Measurements from ENCODE around the gene LOXHD1.

The LOXHD1 gene

DNA sequence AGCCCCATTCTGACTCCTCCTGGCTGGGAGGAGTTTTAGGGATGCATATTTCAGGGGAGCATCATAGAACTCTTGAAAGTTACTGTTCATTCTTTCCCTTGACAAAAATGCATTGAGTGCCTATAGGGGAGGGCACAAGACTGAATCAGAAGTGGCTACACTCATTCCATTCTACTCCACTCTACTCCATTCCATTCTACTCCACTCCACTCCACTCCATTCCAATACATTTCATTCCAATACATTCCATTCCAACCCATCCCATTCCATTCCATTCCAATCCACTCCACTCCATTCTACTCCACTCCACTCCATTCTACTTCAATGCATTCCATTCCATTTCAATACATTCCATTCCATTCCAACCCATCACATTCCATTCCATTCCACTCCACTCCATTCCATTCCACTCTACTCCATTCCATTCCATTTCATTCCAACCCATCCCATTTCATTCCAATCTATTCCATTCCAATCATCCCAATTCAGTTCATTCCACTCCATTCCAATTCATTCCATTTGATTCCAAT is 110.8 kb downstream of the LOXHD1 start:
- FAIRE-seq (no peak), DNase-seq (ENCODE audit: insufficient read length, low spot score) (no peak)
- no peak for TF ChIP-seq POLR2A (IDR thresholded peaks at IDR 0.05; ENCODE audit: low read depth, low read length)

DNA sequence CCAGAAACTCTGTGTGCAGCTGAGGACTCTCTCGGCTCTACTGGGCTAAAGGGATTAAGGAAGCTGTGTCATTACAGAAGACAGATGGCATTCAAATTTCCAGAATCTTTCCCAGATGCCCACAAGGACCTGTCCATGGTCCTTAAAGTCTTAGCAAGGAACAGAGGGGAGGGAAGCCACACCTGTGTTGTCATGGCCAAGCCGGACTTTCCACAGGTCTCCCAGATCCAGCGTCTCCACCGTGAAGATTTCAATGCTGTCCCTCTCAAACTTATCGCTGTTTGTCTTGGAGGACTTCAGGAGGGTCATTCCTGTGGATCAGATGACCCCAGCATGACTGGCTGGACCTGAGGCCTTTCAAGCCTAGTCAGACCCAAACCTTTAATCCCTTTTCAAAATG is 114.5 kb downstream of the LOXHD1 start:
- FAIRE-seq (no peak), DNase-seq (ENCODE audit: insufficient read length, low spot score) (no peak)
- TF ChIP-seq POLR2A (IDR thresholded peaks at IDR 0.05; ENCODE audit: low read depth, low read length) = no peak

DNA sequence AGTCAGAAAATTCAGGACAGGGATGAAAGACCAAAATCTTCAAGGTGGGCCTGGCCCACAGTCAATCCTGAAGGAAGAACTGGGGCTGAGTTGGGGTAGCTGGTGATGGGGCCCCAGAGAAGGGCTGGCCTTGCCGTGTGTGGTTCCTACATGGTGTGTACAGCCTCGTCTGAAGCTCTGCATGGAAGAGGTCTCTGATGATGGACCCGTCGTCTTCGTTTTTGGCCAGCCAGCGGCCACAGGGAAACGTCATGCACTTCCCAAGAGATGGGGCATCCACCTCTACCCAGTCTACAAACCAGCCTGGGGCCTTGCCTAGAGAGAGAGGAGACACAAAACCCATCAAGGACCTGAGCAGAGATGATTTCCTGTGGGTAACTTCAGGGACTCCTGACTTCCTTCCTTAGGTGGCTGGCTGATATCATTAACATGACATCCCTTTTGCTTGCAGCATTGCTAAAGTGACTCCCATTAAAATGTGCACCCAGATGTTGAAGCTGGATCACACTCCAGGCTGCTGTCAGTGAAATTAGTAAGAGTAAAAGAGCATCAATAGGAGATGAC is 115.3 kb downstream of the LOXHD1 start:
- DNase-seq (ENCODE audit: insufficient read length, low spot score) (no peak), FAIRE-seq (no peak)
- no peak for TF ChIP-seq POLR2A (IDR thresholded peaks at IDR 0.05; ENCODE audit: low read depth, low read length)

DNA sequence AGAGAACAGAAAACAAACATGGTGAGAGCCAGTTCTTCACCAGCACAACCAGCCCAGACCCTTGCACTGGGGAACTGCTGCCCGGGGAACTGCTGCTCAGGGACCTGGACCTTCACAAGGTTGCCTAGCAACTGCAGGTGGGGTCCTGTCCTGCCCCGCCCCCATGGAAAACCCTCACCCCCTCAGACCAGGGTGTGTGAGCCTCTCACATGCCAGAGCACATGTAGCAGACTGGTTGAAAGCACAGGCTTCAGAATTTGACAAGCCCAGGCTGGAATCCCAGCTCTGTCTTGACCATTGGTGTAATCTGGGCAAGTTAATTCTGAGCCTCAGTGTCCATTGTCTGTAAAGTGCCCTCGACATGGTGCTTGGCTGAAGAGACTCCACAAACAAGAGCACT is 118.6 kb downstream of the LOXHD1 start:
- FAIRE-seq = no peak
- no peak for TF ChIP-seq POLR2A (IDR thresholded peaks at IDR 0.05; ENCODE audit: low read depth, low read length)
- DNase-seq (ENCODE audit: insufficient read length, low spot score) = no peak

DNA sequence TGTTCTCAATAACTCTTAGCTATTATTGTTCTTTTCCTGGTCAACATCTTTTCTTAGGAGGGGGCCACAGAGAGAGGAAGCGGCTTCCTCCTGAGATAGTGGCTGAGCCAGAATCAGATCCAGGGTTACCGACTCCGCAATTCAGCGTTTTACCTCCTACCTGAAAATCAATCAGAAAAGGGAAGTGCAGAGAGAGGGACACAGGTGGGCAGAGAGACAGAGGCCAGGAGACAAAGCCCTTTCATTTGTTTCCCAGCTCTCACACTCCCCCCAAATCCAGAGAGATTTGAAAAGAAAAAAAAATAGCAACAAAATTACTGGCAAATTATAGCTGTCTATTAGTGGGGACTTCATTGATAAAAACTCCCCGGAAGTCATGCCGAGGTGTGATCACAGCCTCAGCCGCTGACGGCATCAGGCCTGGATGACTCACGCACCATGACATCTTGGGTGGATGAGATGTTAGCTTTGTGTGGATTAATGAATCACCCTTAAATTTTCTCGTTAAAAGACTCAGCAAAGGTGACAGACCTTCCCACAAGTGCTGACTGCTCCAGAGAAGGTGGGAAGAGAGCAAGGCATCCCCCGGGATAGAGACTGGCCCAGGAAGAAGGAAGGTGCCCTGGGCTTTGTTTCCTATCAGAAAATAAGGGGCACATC is 120.7 kb downstream of the LOXHD1 start:
- FAIRE-seq (no peak), DNase-seq (ENCODE audit: insufficient read length, low spot score) (peak; percentile 62)
- no peak for TF ChIP-seq POLR2A (IDR thresholded peaks at IDR 0.05; ENCODE audit: low read depth, low read length)

DNA sequence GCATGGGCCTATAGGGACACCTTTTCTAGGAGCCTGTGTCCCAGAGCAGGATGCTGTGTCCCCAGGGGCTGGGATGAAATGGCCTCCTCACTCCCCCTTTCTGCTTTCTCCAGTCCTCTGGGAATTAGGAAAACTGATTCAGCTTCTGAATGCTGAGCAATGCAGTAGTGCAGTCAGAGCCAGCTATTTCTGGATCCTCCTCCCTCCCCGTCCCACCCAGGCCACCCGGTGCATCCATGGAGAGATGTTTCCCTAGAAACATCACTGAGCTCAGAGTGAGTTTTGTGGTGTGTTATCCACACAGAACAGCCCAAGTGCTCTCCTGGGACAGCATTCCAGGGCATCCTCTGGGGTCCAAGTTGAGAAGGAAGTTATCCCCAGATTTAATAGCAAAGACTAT is 125.5 kb downstream of the LOXHD1 start:
- no peak for DNase-seq (ENCODE audit: insufficient read length, low spot score)

DNA sequence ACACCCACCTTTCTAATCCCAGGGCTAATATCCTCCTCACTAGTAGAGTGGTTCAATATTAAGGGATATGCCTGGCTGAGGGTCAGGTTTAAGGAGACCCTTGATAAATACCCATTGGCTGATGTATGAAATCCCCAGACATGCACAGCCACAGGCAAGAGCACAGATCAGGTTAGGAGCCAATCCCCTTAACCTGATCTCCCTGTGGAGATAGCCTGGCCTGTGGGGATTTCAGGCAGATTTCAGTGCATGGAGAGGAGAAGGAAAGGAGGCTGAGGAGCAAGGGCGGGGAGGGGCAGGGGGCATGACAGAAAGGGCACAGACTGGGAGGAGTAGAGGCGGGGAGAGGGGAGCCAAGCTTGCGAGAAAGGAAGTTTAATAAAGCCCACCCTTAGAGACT is 129.0 kb downstream of the LOXHD1 start:
- FAIRE-seq (no peak), DNase-seq (ENCODE audit: insufficient read length, low spot score) (no peak)
- TF ChIP-seq POLR2A (IDR thresholded peaks at IDR 0.05; ENCODE audit: low read depth, low read length) = no peak

More for the DNA sequence above, 125.5 kb downstream of the LOXHD1 start:
- no peak for FAIRE-seq
- no peak for TF ChIP-seq POLR2A (IDR thresholded peaks at IDR 0.05; ENCODE audit: low read depth, low read length)

DNA sequence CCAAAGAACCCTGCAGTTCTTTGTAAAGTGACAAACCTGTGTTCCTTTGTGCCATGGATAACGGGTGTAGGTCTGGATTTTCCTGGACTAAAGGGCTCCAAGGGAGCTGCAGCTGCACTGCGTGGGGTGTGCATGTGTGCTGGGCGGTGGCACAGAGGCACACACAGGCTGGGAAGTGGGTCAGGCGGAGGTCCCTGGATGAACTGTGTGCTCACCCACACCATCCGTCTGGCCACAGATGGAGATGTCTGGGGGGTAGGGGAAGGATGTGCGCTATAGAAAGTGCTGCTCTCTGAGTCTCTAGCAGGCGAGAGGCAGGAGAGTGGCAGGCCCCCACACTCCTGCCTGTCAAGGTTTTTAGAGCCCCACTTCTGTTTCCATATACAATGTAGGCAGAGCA is 137.2 kb downstream of the LOXHD1 start:
- FAIRE-seq (no peak), DNase-seq (ENCODE audit: insufficient read length, low spot score) (no peak)
- no peak for TF ChIP-seq POLR2A (IDR thresholded peaks at IDR 0.05; ENCODE audit: low read depth, low read length)

DNA sequence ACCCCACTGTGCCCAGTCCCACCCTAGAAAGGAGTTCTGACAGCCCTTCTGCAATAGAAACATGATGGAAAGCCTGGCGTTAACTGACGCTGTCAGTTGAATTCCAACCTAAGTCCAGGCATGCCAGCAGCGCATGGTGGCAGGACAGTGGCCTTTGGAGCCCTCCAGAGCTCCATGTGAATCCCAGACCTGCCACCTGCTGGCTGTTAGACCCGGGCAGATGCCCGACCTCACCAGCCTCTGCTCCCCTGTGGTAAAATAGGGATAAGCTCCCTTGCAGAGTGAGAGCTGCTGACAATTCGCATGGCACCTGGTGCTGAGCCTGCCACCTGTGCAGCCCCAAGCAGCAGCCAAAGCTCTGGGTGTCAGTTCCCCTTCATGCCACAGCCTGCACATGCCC is 138.6 kb downstream of the LOXHD1 start:
- FAIRE-seq = no peak
- no peak for DNase-seq (ENCODE audit: insufficient read length, low spot score)
- no peak for TF ChIP-seq POLR2A (IDR thresholded peaks at IDR 0.05; ENCODE audit: low read depth, low read length)

DNA sequence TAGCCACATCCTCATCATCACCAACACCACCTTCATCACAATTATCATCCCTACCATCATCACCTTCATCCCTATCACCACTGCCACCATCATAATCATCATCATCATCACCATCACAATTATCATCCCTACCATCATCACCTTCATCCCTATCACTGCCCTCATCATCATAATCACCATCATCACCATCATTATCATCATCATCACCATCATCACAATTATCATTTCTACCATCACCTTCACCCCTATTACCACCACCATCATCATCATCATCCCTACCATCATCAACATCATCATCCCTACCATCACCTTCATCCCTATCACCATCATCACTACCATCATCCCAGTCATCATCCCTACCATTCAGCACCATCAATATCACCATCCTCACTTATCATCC is 140.5 kb downstream of the LOXHD1 start:
- FAIRE-seq (no peak), DNase-seq (ENCODE audit: insufficient read length, low spot score) (no peak)
- no peak for TF ChIP-seq POLR2A (IDR thresholded peaks at IDR 0.05; ENCODE audit: low read depth, low read length)

DNA sequence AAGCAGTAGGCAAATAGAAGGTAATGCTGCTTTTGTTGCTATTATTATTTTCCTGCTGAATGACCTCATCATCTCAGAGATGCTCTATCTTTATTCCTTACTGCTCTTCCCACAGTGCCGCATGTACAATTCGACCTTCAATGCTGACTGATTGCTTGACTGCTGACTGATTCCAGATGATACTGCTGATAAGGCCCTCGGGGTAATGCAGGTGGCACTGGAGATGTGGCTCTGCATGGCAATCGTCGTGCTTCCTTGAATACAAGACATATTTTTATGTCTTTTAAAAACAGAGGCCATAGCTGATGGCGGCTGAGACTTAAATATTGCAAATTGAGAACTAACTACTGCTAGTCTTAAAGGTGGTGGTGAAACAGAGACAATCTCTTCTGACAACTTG is 146.6 kb downstream of the LOXHD1 start:
- DNase-seq (ENCODE audit: insufficient read length, low spot score) (no peak), FAIRE-seq (no peak)
- TF ChIP-seq POLR2A (IDR thresholded peaks at IDR 0.05; ENCODE audit: low read depth, low read length) = no peak

DNA sequence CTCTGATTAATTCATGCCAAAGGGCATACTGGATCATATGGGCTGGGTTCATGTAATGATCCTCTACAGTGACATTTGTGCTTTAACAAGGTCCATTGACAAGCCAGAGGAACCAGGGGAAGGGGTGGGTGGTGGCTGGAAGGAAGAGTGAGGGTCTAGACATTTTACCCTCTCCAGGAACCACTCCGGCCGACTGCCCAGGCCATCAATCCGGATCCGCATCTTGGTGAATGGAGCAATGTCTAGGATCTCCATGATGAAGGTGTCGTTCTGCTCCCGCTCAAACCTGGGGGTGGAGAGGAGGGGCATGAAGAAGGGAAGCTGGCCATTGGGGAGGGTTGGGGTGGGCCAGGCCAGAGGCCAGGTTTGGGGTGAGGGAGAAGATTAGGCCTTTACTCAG is 147.5 kb downstream of the LOXHD1 start:
- TF ChIP-seq POLR2A (IDR thresholded peaks at IDR 0.05; ENCODE audit: low read depth, low read length) = no peak
- FAIRE-seq (no peak), DNase-seq (ENCODE audit: insufficient read length, low spot score) (no peak)

DNA sequence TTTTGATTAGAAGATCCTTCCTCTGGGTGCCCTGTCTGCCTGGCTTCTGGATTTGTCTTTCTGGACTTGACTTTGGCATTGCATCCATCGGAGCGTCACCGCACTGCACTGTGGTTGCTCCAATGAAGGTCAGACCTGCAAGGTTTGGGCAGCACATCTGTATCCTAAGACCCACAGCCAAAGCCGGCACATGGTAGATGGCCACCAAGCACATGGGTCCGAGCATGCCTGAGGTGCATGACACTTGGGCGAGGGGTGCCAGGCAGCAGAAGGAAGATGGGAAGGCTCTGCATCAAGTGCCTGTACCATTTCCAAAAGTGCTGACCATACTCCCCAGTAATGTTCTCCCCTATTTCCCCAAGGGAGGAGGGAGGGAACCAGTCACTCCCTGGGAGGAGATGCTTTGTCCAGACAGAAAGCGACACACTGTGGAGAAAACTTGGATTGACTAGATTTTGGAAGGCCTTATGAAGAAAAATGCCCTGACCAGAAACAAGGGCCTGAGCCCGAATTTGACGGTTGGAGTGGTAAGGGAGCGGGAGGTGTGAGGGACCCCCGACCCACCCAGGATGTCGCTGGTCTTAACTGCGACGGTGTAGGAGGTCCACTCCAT is 149.9 kb downstream of the LOXHD1 start:
- no peak for TF ChIP-seq POLR2A (IDR thresholded peaks at IDR 0.05; ENCODE audit: low read depth, low read length)
- DNase-seq (ENCODE audit: insufficient read length, low spot score) (no peak), FAIRE-seq (no peak)

DNA sequence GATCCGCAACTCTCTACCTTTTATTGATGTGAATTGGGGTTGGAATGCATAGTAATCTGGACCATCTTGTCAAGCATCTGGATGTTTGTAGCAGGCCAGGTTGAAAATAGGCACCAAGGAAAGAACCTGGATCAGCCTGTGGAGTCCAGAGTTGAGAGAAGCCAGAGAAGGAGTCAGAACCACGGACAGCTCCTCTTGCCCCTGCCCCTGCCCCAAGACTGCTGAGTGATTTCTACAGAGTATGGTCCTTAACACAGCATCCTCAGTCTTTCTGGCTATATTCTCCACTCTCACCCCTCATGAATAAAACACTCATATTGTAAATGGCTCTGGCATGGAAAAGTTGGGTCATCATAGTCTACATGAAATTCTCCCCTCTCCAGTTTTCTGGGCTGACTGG is 154.6 kb downstream of the LOXHD1 start:
- TF ChIP-seq POLR2A (IDR thresholded peaks at IDR 0.05; ENCODE audit: low read depth, low read length) = no peak
- no peak for DNase-seq (ENCODE audit: insufficient read length, low spot score)
- FAIRE-seq = no peak

DNA sequence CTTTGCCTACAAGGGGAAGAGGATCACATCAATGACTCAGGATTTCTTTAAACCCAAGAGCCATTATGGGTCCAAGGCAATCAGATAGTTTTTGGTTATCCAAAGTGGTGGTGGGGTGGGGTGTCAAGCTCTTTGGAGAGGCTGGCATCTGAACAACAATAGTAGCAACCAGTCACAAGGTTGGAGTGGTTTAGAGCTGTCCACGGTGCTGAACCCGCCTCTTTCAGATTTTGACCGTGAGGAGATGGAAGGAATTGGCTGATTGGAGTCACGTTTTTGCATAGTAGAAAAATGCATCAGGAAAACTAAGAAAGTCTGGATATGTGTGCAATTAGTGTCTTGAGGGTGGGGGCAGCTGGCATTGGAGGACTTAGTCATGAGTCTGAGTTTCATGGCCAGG is 159.9 kb downstream of the LOXHD1 start:
- FAIRE-seq (no peak), DNase-seq (ENCODE audit: insufficient read length, low spot score) (no peak)
- no peak for TF ChIP-seq POLR2A (IDR thresholded peaks at IDR 0.05; ENCODE audit: low read depth, low read length)
